Measurements from ENCODE around the gene ARSB.
"Not testable (repeated sequence)": the region's sequence is repeated elsewhere in the genome, so short reads cannot be mapped to it uniquely, and the experiment has no call there.

The ARSB gene

GRCh38 chr5:78929833-78930232 lies 55.3 kb downstream of the ARSB start:
- DNase-seq, result no peak

GRCh38 chr5:78927657-78928282 lies 57.3 kb downstream of the ARSB start:
- DNase-seq, result no peak

- DNase-seq, result no peak
Measured at GRCh38 chr5:78926252-78926651, 58.9 kb downstream of the ARSB start.

- DNase-seq, result no peak
Measured at GRCh38 chr5:78925129-78925876, 59.8 kb downstream of the ARSB start.

GRCh38 chr5:78923622-78923970 lies 61.5 kb downstream of the ARSB start:
- DNase-seq, result no peak

- no peak for DNase-seq
Measured at GRCh38 chr5:78922879-78923621, 62.1 kb downstream of the ARSB start.

GRCh38 chr5:78920604-78921003 lies 64.5 kb downstream of the ARSB start:
- DNase-seq, result no peak

- no peak for DNase-seq
Measured at GRCh38 chr5:78919796-78920195, 65.3 kb downstream of the ARSB start.

GRCh38 chr5:78916044-78916443 lies 69.1 kb downstream of the ARSB start:
- DNase-seq, result no peak

- DNase-seq, result no peak
Measured at GRCh38 chr5:78915170-78915569, 69.9 kb downstream of the ARSB start.

- DNase-seq, result no peak
Measured at GRCh38 chr5:78912811-78913210, 72.3 kb downstream of the ARSB start.

- DNase-seq, result no peak
Measured at GRCh38 chr5:78912085-78912771, 72.9 kb downstream of the ARSB start.

GRCh38 chr5:78909224-78909983 lies 75.7 kb downstream of the ARSB start:
- not testable (repeated sequence) for DNase-seq

- DNase-seq, result no peak
Measured at GRCh38 chr5:78908173-78909061, 76.7 kb downstream of the ARSB start.

- no peak for DNase-seq
Measured at GRCh38 chr5:78907255-78907891, 77.7 kb downstream of the ARSB start.

- DNase-seq, result no peak
Measured at GRCh38 chr5:78905084-78905938, 79.8 kb downstream of the ARSB start.

- no peak for DNase-seq
Measured at GRCh38 chr5:78903861-78904260, 81.2 kb downstream of the ARSB start.

GRCh38 chr5:78903353-78903752 lies 81.8 kb downstream of the ARSB start:
- no peak for DNase-seq

GRCh38 chr5:78899922-78900362 lies 85.2 kb downstream of the ARSB start:
- DNase-seq, result no peak

- DNase-seq, result no peak
Measured at GRCh38 chr5:78896132-78896531, 89.0 kb downstream of the ARSB start.
